ENCODE measurements around the gene GPR3. TPM values are rescaled to one million over a fixed set of nuclear protein-coding genes. Genes with fewer than 3 reads are reported as not detected.

Gene GPR3
- total RNA-seq, 1 donor from 2014 or later: 0.56 TPM

DNA sequence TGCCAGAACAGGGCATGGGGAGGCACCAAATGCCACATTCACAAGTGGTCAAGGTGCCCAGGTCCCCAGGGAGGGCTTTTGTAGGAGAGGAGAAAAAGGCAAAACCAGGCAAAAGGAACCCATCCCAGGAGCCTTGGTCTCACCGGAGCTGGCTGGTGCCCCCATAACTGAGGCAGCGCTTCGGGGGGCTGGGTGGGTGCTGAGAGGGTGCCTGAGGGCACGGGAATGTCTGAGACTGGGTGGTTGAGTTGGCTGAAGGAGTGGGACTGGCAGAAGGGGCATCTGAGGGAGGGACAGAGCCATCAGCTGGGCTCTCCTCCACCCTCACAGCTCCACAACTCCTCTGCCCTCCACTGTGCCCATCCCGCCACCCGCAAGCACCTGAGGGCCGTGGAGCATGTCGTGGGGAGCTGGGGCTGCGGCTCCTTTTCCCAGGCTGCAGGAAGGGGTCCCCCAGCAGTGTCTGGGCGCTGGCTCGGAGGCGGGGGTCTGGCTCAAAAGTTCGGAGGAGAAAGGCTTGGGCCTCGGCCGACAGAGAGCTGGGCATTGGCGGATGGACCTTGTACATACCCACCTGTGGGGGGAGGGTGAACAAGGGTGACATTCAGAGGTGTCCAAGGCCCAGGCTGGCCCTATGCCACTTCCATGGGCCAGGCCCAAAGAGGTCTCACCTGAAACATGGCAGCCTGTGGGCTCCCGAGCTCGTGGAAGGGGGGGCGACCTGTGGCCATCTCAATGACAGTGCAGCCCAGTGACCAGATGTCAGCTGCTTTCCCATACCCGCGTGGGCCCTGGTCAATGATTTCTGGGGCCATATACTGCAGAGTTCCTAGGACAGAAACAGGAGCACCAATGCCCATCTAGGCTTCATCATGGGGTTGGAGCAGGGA, 34.1 kb upstream of the GPR3 start:
- intact Hi-C loops (cut with micrococcal nuclease): no loop called here

DNA sequence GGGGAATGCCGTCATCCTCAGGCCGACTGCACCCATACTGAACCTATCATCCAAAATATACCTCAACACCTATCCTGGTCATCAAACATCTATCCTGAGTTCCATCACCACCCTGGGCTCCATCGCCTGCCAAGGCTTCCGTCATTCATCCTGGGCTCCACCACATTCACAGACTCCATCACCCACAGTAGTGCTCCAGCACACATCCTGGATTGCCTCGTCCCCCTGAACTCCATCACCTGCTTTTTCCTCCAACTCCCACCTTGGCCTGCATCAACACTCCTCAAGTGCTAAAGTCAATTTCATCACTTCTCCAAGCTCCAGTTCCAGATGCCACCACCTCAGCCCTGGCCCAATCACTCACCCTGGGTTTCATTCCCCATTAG, 33.5 kb upstream of the GPR3 start:
- intact Hi-C loops (cut with micrococcal nuclease): no loop called here

GRCh38 chr1:27359822-27360158, 32.6 kb upstream of the GPR3 start:
- intact Hi-C loops (cut with micrococcal nuclease): no loop called here

GRCh38 chr1:27360159-27361043, 32.0 kb upstream of the GPR3 start:
- intact Hi-C loops (cut with micrococcal nuclease): no loop called here

GRCh38 chr1:27361044-27361402, 31.4 kb upstream of the GPR3 start:
- intact Hi-C loops (cut with micrococcal nuclease): no loop called here

GRCh38 chr1:27361553-27361952, 30.9 kb upstream of the GPR3 start:
- intact Hi-C loops (cut with micrococcal nuclease): no loop called here

GRCh38 chr1:27363766-27364695, 28.4 kb upstream of the GPR3 start:
- intact Hi-C loops (cut with micrococcal nuclease): loop anchor here (2.0 kb wide), 2 partner anchors 41 to 205 kb away; partner anchors contain the start of gene TMEM222

DNA sequence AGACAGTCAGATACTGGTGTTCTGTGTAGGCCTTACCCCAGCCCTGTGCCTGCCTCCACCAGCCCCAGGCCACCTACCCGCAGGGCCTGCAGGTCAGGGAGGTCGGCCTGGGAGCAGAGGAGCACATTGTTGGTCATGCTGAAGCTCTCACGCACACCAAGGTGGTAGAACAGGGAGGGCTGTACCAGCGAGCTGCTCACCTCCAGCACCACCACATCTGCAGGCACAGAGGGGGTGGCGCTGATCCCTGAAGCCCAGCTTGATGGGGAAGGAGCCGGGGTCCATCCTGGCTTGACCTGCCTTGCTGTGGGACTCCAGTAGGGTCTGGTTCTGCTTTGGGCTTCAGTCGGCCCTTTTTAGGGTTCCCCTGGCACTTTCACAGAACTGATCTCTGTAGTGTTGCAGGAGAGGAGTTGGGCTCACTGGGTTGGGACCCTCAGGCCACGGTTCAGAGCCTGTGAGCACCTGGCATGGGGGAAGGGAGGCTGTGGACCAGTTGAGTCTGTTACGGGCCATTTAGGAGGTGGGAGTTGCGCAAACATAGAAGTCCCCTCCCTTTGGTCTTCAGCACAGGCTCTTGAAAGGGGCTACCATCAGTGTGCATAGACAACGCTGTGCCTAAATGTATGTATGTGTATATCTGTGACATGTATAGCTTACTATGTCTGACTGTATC, 27.6 kb upstream of the GPR3 start:
- intact Hi-C loops (cut with micrococcal nuclease): loop anchor here (1.0 to 5.0 kb wide), 6 partner anchors 18 to 362 kb away; partner anchors contain the start of genes CD164L2, FAM76A, GPR3 and TMEM222

DNA sequence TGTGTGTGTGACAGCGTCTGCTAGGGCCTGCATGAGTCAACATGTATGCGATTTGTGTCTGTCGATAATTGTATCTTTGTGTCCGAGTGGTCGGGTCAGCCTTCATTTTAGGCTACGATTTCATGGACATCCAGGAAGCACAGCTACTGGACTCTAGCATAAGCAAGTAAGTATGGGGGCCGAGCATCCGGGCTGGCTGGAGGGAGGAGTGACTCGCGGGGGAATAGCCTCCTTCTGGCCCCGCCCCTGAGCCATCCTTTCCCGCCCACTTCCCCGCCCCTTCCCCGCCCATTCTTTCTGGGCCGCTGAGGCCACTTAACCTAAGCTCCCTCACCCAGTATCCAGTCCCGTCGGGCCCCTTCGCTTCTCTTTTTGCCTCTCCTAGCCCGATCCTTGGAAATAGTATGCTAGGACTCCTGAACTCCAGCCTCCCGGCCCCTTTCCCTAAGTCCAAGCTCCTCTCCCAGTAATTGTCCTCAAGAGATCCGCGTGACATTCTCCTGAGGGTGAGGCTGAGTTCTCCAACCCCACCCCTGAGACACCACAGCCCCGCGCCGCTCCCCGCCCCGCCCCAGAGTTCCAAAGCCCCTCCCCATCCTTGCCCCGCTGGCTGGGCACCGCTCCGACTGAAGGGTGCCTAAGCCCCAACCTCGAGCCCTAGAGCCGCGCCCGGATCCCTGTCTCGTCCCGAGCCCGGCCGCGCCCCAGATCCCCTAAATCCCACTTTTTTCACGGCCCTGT, 26.9 kb upstream of the GPR3 start:
- intact Hi-C loops (cut with micrococcal nuclease): loop anchor here (1.0 to 5.0 kb wide), 6 partner anchors 18 to 362 kb away; partner anchors contain the start of genes CD164L2, FAM76A, GPR3 and TMEM222

DNA sequence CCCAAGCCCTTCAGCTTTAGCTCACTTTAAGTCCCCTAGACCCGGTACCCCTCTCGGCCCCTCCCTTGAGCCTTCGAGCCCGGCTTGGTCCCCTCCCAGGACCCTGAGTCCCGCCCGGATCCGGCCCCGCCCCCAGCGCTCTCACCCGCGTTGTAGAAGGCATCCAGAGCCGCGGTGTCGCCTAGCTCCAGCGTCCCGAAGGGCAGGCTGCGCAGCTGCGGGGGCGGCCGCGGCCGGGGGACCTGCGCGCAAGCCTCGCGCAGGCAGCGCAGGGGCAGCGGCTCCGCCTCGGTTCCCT, 26.4 kb upstream of the GPR3 start:
- intact Hi-C loops (cut with micrococcal nuclease): loop anchor here (5.0 kb wide), 1 partner anchor 361 kb away; the partner anchor contains the start of gene FAM76A

- intact Hi-C loops (cut with micrococcal nuclease): loop anchor here (5.0 kb wide), 1 partner anchor 361 kb away; the partner anchor contains the start of gene FAM76A
These were observed 25.8 kb upstream of the GPR3 start, which contains the start of gene MAP3K6 for GRCh38 chr1:27366411-27367159. Gene MAP3K6 (minus strand): TSS chr1:27366961. CDS start chr1:27366597, 364 bp downstream.

DNA sequence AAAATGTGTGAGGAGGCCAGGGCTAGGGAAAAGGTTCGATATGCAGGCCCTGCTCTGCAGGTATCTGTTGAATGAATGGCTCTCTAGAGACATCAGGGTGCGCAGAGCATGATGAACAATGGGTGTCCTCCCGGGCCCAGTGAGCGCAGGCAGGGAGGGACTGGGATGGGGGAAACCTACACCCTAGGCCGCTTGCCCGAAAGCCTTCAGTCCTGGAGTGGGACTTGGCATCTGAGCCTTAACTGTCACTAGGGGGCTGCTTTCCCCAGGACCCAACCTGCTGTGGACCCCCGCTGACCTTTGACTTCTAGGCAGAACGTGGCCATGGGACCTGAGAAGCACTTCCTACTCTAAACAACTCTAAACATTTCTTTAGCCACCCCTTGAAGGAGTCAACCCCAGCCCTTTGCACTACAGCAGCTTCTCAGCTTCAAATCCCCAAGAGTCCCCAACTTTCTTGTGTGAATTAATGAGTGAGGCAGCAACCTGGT, 25.2 kb upstream of the GPR3 start:
- intact Hi-C loops (cut with micrococcal nuclease): loop anchor here (5.0 kb wide), 1 partner anchor 360 kb away; the partner anchor contains the start of gene FAM76A

DNA sequence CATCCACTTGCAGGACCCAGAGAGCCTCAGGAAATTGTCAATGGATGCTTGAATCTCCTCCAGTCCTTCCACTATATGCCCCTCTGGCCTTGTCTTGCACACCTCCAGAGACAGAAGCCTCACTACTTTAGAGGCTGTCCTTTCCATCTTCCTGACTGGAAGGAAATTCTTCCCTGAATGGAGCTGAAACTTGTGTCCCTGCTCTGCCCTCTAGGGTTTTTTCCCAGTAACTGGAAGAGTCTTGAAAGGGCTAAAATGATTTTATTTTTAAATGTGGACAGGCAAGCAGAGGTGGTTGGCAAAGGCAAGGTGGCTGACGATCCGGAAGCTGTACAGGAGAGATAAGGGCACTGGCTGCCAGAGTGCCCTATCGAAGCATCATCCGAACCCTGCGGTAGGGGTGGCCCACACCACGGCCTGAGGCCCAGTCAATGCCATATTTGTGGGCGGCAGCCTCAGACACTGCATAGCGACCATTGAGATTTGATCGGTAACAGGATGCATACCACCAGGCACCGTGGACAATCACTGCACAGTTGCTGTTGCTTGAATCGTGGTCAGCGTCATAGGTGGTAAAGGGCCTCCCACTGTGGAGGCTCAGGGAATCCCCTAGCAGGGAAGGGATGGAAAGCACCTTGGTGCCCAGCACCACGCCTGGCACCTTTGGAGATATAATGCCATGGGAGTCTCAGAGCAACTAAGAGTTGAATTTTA, 23.4 kb upstream of the GPR3 start:
- intact Hi-C loops (cut with micrococcal nuclease): loop anchor here (5.0 kb wide), 1 partner anchor 358 kb away; the partner anchor contains the start of gene FAM76A

GRCh38 chr1:27372022-27372807, 20.2 kb upstream of the GPR3 start:
- intact Hi-C loops (cut with micrococcal nuclease): no loop called here

GRCh38 chr1:27372808-27373690, 19.4 kb upstream of the GPR3 start:
- intact Hi-C loops (cut with micrococcal nuclease): no loop called here

All from T-helper 1 cell treated with Interleukin-12 subunit alpha and Interleukin-12 subunit beta and Interleukin-4 antibody, amounts not matched to agents 30 ng/mL and 1 ng/mL, for 36 hours (primary cell).